K562 (cell line): ENCODE measurements around the gene NALCN.

Experiments
- CREB1 ChIP-seq, 2 experiments: sonication (generic) in 1 of 2; formaldehyde crosslinking in 1 of 2; IDR thresholded peaks; 2 replicates each; pipeline versions ENCODE4 v1.6.1 to v1.8.0; 2012 to 2022; ENCODE audit warnings: inconsistent platforms in 1 of 2, mild to moderate bottlenecking in 1 of 2, missing genetic modification reagents in 1 of 2, moderate library complexity in 1 of 2
- E2F5 ChIP-seq: sonication (generic); formaldehyde crosslinking; IDR thresholded peaks from 2 replicates; pipeline ENCODE4 v1.8.0; 2022; ENCODE audit warnings: mild to moderate bottlenecking, missing genetic modification reagents
- EGR1 ChIP-seq: fragments of 450-650 bp; conservative IDR thresholded peaks from 2 replicates; pipeline ENCODE4 v1.6.1; 2017; ENCODE audit warnings: mild to moderate bottlenecking
- NBN ChIP-seq: fragments of 450-650 bp; IDR thresholded peaks from 2 replicates; pipeline ENCODE4 v1.6.1; 2016; ENCODE audit warnings: low read depth, mild to moderate bottlenecking
- PHF20 ChIP-seq: fragments of 450-650 bp; IDR thresholded peaks from 2 replicates; pipeline ENCODE4 v1.6.1; 2018; ENCODE audit not compliant: partially characterized antibody
- POLR2A ChIP-seq: fragments of 450-650 bp; conservative IDR thresholded peaks from 2 replicates; pipeline ENCODE4 v1.6.1; 2016
- POLR2AphosphoS5 ChIP-seq: IDR thresholded peaks from 2 replicates; pipeline ENCODE4 v1.6.1; 2011; ENCODE audit warnings: mild to moderate bottlenecking, low read depth, low read length, moderate library complexity; ENCODE audit not compliant: control insufficient read depth, insufficient read depth
- RBBP5 ChIP-seq: fragments of 200-600 bp; sonication (generic); IDR thresholded peaks from 2 replicates; pipeline ENCODE4 v1.6.1; 2012; ENCODE audit warnings: borderline replicate concordance, mild to moderate bottlenecking, low read length, control low read depth, inconsistent platforms; ENCODE audit not compliant: insufficient read depth, poor library complexity, severe bottlenecking
- RBM34 ChIP-seq: fragments of 200-400 bp; formaldehyde crosslinking; IDR thresholded peaks from 2 replicates; pipeline ENCODE4 v1.6.1; 2018; ENCODE audit warnings: low read length, borderline replicate concordance; ENCODE audit not compliant: insufficient read depth
- RCOR1 ChIP-seq, 2 experiments: IDR thresholded peaks; 2 replicates each; pipeline ENCODE4 v1.6.1; 2012; ENCODE audit warnings: low read depth in 2 of 2, low read length in 2 of 2, borderline replicate concordance in 1 of 2, improper control_type of control experiment in 1 of 2
- STAT5B ChIP-seq: fragments of 250-450 bp; sonication (Bioruptor Pico); IDR thresholded peaks from 2 replicates; pipeline ENCODE4 v1.8.0; 2021; ENCODE audit warnings: mild to moderate bottlenecking, inconsistent platforms
- THRAP3 ChIP-seq: fragments of 450-650 bp; IDR thresholded peaks from 2 replicates; pipeline ENCODE4 v1.6.1; 2016; ENCODE audit warnings: mild to moderate bottlenecking, inconsistent platforms, borderline replicate concordance
- ZNF121 ChIP-seq: sonication (generic); formaldehyde crosslinking; conservative IDR thresholded peaks from 2 replicates; pipeline ENCODE4 v1.8.0; 2022; ENCODE audit warnings: missing genetic modification reagents
- TF ChIP-seq, protein P1 (sequence below), 2 experiments: fragments of 450-650 bp; formaldehyde crosslinking in 1 of 2; IDR thresholded peaks; 2 replicates each; pipeline versions ENCODE4 v1.4.0 to v1.6.1; 2014 to 2020; ENCODE audit warnings: mild to moderate bottlenecking in 2 of 2, borderline replicate concordance in 1 of 2, low read depth in 1 of 2

DNA sequence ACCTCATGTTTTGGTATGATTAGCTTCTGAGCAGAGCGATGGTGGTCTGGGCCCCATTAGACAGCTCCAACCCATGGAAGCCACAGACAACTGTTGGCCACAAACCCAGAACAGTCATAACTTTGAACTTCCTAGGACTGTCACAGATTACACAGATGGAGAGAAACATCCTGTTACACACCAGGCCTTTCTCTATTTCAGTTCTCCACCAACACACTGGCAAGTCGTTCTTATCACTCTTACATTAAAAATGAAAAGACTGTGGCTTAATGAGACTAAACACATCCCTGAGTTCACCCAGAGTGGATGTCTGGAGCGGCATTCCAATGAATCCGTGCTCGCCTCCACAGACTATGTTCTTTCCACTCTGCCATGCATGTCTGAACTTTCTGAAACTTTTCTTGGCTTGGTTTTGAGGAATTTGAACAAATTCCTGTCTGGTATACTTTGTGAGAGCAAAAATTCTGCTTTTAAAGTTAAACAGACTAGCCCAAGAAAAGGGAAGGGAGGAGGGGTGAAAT lies 109.1 kb downstream of the NALCN start:
- no peak for TF ChIP-seq THRAP3
- TF ChIP-seq ZNF121 (CRISPR knock-in tag), result no peak
- no peak for TF ChIP-seq EGR1
- no peak for TF ChIP-seq CREB1 (IDR thresholded peaks at IDR 0.05)
- no peak for TF ChIP-seq CREB1 (CRISPR knock-in tag; IDR thresholded peaks at IDR 0.05)
- TF ChIP-seq STAT5B (CRISPR knock-in tag), result no peak
- TF ChIP-seq POLR2A, result no peak
- TF ChIP-seq POLR2AphosphoS5, result no peak
- no peak for TF ChIP-seq NBN
- TF ChIP-seq, protein P1, sequence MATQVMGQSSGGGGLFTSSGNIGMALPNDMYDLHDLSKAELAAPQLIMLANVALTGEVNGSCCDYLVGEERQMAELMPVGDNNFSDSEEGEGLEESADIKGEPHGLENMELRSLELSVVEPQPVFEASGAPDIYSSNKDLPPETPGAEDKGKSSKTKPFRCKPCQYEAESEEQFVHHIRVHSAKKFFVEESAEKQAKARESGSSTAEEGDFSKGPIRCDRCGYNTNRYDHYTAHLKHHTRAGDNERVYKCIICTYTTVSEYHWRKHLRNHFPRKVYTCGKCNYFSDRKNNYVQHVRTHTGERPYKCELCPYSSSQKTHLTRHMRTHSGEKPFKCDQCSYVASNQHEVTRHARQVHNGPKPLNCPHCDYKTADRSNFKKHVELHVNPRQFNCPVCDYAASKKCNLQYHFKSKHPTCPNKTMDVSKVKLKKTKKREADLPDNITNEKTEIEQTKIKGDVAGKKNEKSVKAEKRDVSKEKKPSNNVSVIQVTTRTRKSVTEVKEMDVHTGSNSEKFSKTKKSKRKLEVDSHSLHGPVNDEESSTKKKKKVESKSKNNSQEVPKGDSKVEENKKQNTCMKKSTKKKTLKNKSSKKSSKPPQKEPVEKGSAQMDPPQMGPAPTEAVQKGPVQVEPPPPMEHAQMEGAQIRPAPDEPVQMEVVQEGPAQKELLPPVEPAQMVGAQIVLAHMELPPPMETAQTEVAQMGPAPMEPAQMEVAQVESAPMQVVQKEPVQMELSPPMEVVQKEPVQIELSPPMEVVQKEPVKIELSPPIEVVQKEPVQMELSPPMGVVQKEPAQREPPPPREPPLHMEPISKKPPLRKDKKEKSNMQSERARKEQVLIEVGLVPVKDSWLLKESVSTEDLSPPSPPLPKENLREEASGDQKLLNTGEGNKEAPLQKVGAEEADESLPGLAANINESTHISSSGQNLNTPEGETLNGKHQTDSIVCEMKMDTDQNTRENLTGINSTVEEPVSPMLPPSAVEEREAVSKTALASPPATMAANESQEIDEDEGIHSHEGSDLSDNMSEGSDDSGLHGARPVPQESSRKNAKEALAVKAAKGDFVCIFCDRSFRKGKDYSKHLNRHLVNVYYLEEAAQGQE (IDR thresholded peaks at IDR 0.05; ENCODE audit: borderline replicate concordance), result no peak
- TF ChIP-seq, protein P1 (CRISPR knock-in tag; IDR thresholded peaks at IDR 0.05; ENCODE audit: low read depth), result no peak
- no peak for TF ChIP-seq E2F5 (CRISPR knock-in tag)
- no peak for TF ChIP-seq RBBP5
- TF ChIP-seq RBM34, result no peak
- no peak for TF ChIP-seq PHF20
- no peak for TF ChIP-seq RCOR1 (IDR thresholded peaks at IDR 0.05; ENCODE audit: borderline replicate concordance in 1 of 2, low read depth in 2 of 2, low read length in 2 of 2)
